Posterior cingulate gyrus (tissue), 11 donors: ENCODE results near the gene ABCD1.
A peak's percentile ranks its signal among the peaks of the same experiment; 100 is the strongest.
"Not testable (repeated sequence)": the region's sequence is repeated elsewhere in the genome, so short reads cannot be mapped to it uniquely, and the experiment has no call there.

ENCODE experiments used
- DNase-seq, 10 donors: peaks; one replicate each; pipeline versions ENCODE4 v3.0.0 to v3.0.0-alpha.2; 2020 to 2021; ENCODE audit warnings: mixed read lengths in 3 of 10
- intact Hi-C: fragments of 100-400 bp; cut with DNase I; formaldehyde crosslinking; loops from one replicate; pipeline ENCODE4 v1.15.1; 2023

ABCD1 gene

GRCh38 chrX:153706799-153707198 lies 17.9 kb upstream of the ABCD1 start:
- peak in 1 of 10 donors; percentile 46 for DNase-seq

DNA sequence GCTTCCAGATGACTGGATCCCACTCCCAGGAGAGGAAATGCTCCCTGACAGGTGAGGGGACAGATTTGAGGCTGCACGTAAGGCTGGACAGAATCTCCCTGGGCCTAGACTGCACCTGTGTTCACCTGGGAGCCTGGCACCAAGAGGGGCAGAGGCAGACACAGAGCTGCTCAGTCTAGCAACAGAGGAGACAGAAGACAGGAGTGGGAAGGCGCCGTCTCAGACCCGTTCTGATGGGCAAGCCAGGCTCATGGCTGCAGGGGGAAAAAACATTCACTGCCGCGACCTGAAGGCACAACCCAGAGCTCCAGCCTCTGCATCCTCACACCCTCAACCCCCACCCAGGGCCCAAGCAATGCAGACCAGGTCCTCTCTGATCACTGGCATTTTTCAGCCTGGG lies 17.2 kb upstream of the ABCD1 start:
- intact Hi-C loops, result no loop called here
- peak in 1 of 10 donors; percentile 76 for DNase-seq

More at GRCh38 chrX:153706799-153707198, 17.9 kb upstream of the ABCD1 start:
- intact Hi-C loops, result no loop called here

- DNase-seq, result peak; percentile 63 to 97 (median 76)
- intact Hi-C loops, result no loop called here
These were observed 16.2 kb upstream of the ABCD1 start for GRCh38 chrX:153708415-153708814.

- intact Hi-C loops, result no loop called here
- DNase-seq, result peak in 1 of 10 donors; percentile 67
These were observed 14.7 kb upstream of the ABCD1 start for GRCh38 chrX:153709726-153710674.

DNA sequence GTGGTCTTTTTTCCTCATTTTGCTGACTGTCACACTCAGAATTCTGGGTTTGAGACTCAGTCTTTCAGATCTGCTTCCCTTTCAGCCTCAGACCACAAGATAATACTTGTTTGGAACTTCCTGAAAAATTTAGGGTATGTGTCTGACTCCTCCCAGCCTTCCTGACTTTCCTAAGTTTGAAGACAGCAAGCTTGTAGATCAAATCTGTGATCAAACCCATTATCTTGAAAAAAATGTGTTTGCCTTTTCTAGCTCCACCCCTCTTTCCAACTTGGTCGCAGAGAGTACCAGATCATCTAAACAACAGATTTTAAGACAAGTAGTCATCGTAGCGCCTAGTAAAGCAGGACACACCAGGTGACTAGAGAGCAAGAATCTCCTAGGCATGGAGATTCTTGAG lies 10.4 kb upstream of the ABCD1 start:
- intact Hi-C loops, result no loop called here
- DNase-seq, result no peak

GRCh38 chrX:153717445-153717844 lies 7.2 kb upstream of the ABCD1 start:
- DNase-seq, result no peak
- intact Hi-C loops, result no loop called here

DNA sequence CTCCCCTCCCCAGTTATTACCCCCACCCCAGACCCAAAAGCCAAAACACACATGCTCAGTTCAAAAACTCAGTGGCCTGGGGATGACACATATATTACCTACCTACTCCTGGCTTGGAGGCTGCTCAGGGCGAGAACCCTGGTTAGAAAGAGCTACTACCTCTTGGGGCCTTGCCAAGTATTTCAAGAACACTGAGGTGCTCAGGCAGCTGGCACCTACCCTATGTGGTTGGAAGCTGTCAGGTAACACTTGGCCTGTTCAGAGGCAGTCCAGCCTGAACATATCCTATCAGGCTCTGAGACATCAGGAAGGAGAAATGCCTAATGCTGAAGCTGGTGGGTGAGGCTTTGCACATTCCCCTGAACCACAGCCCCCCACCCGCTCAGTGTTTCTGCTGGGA lies 5.4 kb upstream of the ABCD1 start:
- intact Hi-C loops, result no loop called here
- DNase-seq, result no peak

GRCh38 chrX:153719701-153720100 lies 5.0 kb upstream of the ABCD1 start:
- intact Hi-C loops, result no loop called here
- no peak for DNase-seq

GRCh38 chrX:153722704-153723350 lies 1.8 kb upstream of the ABCD1 start:
- DNase-seq, result peak in 2 of 10 donors; percentile 5 to 79
- intact Hi-C loops, result no loop called here

DNA sequence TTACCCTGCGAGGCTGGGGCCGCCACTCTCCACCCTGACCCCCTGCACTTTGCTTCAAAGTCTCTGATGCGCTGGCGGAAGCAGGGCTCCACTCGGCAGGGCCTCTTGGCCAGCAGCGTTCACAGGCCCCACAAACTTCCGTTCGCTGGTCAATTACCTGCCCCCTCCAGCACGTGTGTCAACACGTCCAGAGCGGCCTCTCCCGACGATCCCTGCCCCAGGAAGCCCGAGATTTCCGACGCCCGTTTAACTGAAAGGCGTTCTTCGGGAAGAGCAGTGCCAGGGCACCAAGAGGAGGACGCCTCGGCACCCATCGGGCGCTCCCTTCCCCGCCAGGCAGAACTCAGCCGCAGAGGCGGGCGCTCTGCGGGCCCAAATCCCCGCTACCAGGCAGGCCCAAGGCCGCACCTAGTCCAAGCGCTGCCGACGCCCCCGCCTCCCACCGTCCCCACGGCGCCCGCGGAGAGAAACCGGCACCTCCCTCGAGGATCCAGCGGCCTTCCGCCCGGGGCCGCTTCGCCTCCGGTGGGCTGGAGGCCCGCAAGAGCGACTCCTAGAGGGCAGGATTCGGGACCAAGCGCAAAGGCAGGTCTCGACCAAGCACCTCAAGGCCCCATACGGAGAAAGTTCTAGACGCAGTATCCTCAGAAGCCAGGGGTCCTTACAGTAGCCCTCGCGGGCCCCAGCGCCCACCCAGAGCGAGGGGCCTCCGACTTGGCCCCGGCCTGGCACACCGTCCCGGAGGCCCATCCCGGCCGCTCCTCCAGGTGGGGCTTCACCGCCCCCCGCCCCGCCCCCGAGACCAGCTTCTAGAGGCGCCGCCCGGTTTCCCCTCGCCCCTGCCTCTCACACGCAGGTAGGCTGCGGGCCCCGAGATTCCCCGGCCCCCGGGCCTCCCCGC lies 1.1 kb upstream of the ABCD1 start:
- intact Hi-C loops, result no loop called here
- peak in 3 of 10 donors; percentile 76 to 80 (median 77) for DNase-seq

DNA sequence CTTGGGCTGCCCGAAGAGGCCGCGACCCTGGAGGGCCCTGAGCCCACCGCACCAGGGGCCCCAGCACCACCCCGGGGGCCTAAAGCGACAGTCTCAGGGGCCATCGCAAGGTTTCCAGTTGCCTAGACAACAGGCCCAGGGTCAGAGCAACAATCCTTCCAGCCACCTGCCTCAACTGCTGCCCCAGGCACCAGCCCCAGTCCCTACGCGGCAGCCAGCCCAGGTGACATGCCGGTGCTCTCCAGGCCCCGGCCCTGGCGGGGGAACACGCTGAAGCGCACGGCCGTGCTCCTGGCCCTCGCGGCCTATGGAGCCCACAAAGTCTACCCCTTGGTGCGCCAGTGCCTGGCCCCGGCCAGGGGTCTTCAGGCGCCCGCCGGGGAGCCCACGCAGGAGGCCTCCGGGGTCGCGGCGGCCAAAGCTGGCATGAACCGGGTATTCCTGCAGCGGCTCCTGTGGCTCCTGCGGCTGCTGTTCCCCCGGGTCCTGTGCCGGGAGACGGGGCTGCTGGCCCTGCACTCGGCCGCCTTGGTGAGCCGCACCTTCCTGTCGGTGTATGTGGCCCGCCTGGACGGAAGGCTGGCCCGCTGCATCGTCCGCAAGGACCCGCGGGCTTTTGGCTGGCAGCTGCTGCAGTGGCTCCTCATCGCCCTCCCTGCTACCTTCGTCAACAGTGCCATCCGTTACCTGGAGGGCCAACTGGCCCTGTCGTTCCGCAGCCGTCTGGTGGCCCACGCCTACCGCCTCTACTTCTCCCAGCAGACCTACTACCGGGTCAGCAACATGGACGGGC lies 579 bp downstream of the ABCD1 start:
- intact Hi-C loops, result no loop called here
- peak in 2 of 10 donors; percentile 77 to 78 for DNase-seq

GRCh38 chrX:153725832-153726285 lies 1.2 kb downstream of the ABCD1 start:
- intact Hi-C loops, result no loop called here
- DNase-seq, result peak in 1 of 10 donors; percentile 87

DNA sequence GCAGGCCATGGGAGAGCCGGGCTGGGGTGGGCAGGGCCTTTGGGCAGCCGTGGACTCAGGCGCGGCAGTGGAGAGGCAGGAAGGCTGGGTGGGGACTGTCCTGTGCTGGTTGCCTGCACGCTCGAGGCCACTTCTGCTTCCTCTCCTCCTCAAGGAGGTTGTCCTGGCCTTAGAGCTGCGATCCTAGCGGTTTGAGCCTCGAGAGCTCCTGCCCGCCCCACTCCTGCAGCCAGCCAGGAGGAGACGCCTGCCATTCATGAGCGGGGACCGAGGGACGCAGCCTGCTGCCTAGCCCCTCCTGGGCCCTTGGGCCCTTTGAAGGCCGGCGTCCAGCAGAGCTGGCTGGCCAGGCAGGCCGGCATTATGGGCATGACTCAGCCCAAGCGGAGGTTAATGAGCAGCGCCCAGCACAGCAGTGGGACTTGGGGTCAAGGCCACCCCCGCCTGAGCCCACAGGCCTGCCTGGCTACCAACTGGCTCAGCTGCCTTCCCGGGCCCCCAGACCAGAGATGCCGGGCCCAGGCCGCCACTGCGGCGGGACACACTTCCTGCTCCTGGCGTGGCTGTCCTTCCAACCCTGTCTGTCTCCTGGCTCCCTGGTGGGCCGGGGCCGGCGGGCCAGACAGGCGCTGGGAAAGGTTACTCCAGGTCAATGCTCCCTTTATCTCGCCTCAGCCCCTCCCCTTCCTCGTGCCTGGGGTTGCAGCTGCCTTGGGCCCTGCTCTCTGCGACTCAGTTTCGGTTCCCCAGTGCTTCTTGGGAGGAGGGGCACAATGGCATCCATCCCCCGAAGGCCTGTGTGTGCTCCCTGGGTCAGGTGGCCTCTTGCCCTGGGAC lies 1.8 kb downstream of the ABCD1 start:
- peak in 6 of 10 donors; percentile 27 to 90 (median 36) for DNase-seq
- intact Hi-C loops, result no loop called here

DNA sequence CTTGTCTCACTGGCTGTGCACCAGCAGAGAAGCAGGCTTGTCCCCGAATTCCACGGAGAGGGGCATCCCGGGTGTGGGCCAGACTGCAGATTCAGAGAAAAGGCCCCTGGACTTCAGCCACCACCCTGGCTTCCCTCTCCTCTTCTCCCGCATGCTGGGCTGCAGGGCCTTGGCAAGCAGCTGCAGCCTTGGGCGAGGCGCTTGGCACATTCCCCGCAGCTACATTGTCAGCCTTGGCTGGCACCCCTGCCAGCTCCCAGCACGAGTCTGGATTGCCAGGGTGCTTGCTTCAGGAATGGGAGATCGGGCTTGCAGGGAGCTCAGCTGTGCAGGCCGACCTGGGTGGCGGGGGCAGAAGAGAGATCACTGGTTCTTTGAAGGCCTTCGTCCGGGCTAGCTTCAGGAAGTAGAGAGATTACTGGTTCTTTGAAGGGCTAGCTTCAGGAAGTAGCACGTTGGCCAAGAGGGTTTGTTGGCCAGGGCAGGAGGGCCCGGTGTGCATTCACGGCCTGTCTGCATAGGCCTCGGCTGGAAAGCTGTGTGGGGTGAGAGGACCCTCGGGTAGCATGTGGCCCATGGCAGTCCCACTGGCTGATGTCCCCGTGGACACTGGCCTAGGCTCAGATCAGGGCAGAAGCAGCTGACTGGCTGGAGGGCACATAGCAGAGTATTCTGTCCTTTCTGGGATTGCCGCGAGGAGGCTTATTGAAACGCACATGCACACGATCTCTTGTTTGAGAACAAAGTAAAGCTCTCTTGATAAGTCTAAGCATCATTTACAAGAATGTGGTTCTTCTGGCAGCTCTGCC lies 2.7 kb downstream of the ABCD1 start:
- intact Hi-C loops, result no loop called here
- DNase-seq, result peak; percentile 60 to 95 (median 71)

- peak in 1 of 10 donors; percentile 71 for DNase-seq
- intact Hi-C loops, result no loop called here
These were observed 3.4 kb downstream of the ABCD1 start for GRCh38 chrX:153728095-153728494.

DNA sequence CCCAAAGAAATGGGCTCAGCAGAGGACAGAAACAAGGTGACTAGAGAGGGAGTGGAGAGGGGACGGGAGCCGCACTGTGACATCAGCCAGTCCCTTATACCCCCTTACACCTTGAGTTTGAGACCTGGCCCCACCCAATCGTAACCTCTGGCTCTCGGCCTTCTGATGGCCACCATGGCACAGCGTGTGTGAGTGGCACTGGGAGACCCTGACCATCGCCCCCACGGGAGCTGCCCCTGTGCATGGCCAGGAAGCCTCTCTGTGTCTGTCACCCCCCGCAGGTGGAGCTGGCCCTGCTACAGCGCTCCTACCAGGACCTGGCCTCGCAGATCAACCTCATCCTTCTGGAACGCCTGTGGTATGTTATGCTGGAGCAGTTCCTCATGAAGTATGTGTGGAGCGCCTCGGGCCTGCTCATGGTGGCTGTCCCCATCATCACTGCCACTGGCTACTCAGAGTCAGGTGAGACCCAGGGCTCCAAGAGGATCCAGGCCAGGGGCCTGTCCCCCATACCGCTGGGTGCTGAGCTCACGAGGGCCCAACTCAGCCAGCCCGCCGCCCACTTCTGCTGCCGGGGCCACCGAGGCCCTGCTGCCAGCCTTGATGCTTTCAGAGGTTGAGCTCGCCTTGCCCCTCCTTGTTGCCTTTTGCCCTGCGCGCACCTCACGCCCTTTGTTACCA lies 4.4 kb downstream of the ABCD1 start:
- intact Hi-C loops, result no loop called here
- DNase-seq, result peak in 2 of 10 donors; percentile 48 to 74

DNA sequence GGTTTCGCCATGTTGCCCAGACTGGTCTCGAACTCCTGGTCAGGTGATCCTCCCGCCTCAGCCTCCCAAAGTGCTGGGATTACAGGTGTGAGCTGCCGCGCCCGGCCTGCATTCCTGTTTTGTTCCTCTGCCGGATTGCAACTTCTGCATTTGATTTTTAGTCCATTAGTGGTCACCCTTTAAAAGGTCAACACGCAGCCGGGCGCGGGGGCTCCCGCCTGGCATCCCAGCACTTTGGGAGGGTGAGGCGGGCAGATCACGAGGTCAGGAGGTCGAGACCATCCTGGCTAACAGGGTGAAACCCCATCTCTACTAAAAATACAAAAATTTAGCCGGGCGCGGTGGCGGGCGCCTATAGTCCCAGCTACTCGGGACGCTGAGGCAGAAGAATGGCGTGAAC lies 5.5 kb downstream of the ABCD1 start:
- DNase-seq, result peak in 2 of 10 donors; percentile 68 to 70
- intact Hi-C loops, result not testable (repeated sequence)
